K562 (cell line): ENCODE results near the gene SLC25A42. TPM values are rescaled to one million over a fixed set of nuclear protein-coding genes. Genes with fewer than 3 reads are reported as not detected.

ENCODE experiments used
- ATF7 ChIP-seq: fragments of 450-650 bp; IDR thresholded peaks from 2 replicates; pipeline ENCODE4 v1.7.1; 2014; ENCODE audit warnings: mild to moderate bottlenecking, moderate library complexity
- BACH1 ChIP-seq: fragments of 200-800 bp; sonication (Bioruptor generic); IDR thresholded peaks from 2 replicates; pipeline ENCODE4 v1.6.1; 2016; ENCODE audit warnings: missing genetic modification characterization, missing compliant biosample characterization
- BRD4 ChIP-seq: fragments of 200-600 bp; sonication (generic); IDR thresholded peaks from 2 replicates; pipeline ENCODE4 v1.6.1; 2017; ENCODE audit warnings: inconsistent platforms
- CCAR2 ChIP-seq: fragments of 200-400 bp; formaldehyde crosslinking; IDR thresholded peaks from 2 replicates; pipeline ENCODE4 v1.6.1; 2017; ENCODE audit warnings: mild to moderate bottlenecking, low read depth, low read length
- CHCHD3 ChIP-seq: fragments of 250-450 bp; sonication (Bioruptor Pico); IDR thresholded peaks from 2 replicates; pipeline ENCODE4 v2.1.2; 2022; ENCODE audit warnings: mild to moderate bottlenecking
- EGR1 ChIP-seq: fragments of 450-650 bp; conservative IDR thresholded peaks from 2 replicates; pipeline ENCODE4 v1.6.1; 2017; ENCODE audit warnings: mild to moderate bottlenecking
- GTF2A2 ChIP-seq: IDR thresholded peaks from 2 replicates; pipeline ENCODE4 v1.6.1; 2016; ENCODE audit warnings: mild to moderate bottlenecking, missing genetic modification characterization, missing compliant biosample characterization
- NR1H2 ChIP-seq: sonication (generic); formaldehyde crosslinking; IDR thresholded peaks from 2 replicates; pipeline ENCODE4 v1.4.0; 2020; ENCODE audit warnings: mild to moderate bottlenecking, missing genetic modification reagents
- POLR2G ChIP-seq: fragments of 200-400 bp; formaldehyde crosslinking; IDR thresholded peaks from 2 replicates; pipeline ENCODE4 v1.6.1; 2017; ENCODE audit warnings: low read depth, mild to moderate bottlenecking, antibody characterized with exemption, low read length, moderate library complexity
- PTBP1 ChIP-seq: fragments of 200-400 bp; formaldehyde crosslinking; IDR thresholded peaks from 2 replicates; pipeline ENCODE4 v1.6.1; 2017; ENCODE audit warnings: low read depth, low read length
- RAD21 ChIP-seq, 2 experiments: fragments of 250-450 bp in 1 of 2; fragments of 450-650 bp in 1 of 2; sonication (Bioruptor Pico) in 1 of 2; formaldehyde crosslinking in 1 of 2; IDR thresholded peaks in 1 of 2; conservative IDR thresholded peaks in 1 of 2; 2 replicates each; pipeline versions ENCODE4 v1.4.0 to v1.8.0; 2020 to 2022; ENCODE audit warnings: mild to moderate bottlenecking in 2 of 2, moderate library complexity in 1 of 2
- ZEB2 ChIP-seq: fragments of 450-650 bp; IDR thresholded peaks from 2 replicates; pipeline ENCODE4 v1.6.1; 2016
- polyA plus RNA-seq, 8 experiments: library from polyadenylated mRNA; depleted of rRNA in 4 of 8; stranded (reverse) in 5 of 8; unstranded in 3 of 8; fragments of >200 nt; fragmentation: Nextera tagmentation in 2 of 8; fragmentation: Illumina TruSeq in 1 of 8; extraction: Ambion mirVana in 2 of 8; extraction: Trizol in 1 of 8; gene quantifications; 2 replicates each; pipeline versions ENCODE4 v1.2.1 to v1.2.3, GENCODE V29; 2011 to 2014; ENCODE audit warnings: inconsistent platforms in 1 of 8, missing spikeins in 1 of 8
- total RNA-seq, 7 experiments: library from RNA; depleted of rRNA in 6 of 7; stranded (reverse); fragments of >200 nt in 6 of 7; fragmentation: Illumina TruSeq in 2 of 7; extraction: Trizol in 2 of 7; gene quantifications; 2 replicates each; pipeline versions ENCODE4 v1.2.1 to v1.2.3, GENCODE V29; 2011 to 2021; ENCODE audit warnings: low replicate concordance in 1 of 7
- TF ChIP-seq, protein P1 (sequence below), 3 experiments: fragments of 200-800 bp in 1 of 3; fragments of 250-450 bp in 1 of 3; fragments of 450-650 bp in 1 of 3; sonication (Bioruptor Pico) in 1 of 3; sonication (Bioruptor generic) in 1 of 3; formaldehyde crosslinking in 1 of 3; IDR thresholded peaks; 2 replicates each; pipeline versions ENCODE4 v1.6.1 to v1.8.0; 2016 to 2022; ENCODE audit warnings: mild to moderate bottlenecking in 2 of 3, missing genetic modification characterization in 2 of 3, missing compliant biosample characterization in 1 of 3, moderate library complexity in 1 of 3
- TF ChIP-seq, protein P2 (sequence below): fragments of 250-450 bp; sonication (Bioruptor Pico); IDR thresholded peaks from 2 replicates; pipeline ENCODE4 v1.8.0; 2022; ENCODE audit warnings: moderate library complexity, mild to moderate bottlenecking, inconsistent platforms
- TF ChIP-seq, protein P3 (sequence below): fragments of 250-450 bp; sonication (Bioruptor Pico); IDR thresholded peaks from 2 replicates; pipeline ENCODE4 v1.4.0; 2020
- TF ChIP-seq, protein P4 (sequence below): fragments of 250-450 bp; sonication (Bioruptor Pico); IDR thresholded peaks from 2 replicates; pipeline ENCODE4 v1.4.0; 2020

Gene SLC25A42
- total and polyA plus RNA-seq, 9 of the 15 experiments (the other 6 are each of a cell fraction or from before 2014, with no cell fraction given) = 0.59 to 32.2 (median 14.1) TPM

DNA sequence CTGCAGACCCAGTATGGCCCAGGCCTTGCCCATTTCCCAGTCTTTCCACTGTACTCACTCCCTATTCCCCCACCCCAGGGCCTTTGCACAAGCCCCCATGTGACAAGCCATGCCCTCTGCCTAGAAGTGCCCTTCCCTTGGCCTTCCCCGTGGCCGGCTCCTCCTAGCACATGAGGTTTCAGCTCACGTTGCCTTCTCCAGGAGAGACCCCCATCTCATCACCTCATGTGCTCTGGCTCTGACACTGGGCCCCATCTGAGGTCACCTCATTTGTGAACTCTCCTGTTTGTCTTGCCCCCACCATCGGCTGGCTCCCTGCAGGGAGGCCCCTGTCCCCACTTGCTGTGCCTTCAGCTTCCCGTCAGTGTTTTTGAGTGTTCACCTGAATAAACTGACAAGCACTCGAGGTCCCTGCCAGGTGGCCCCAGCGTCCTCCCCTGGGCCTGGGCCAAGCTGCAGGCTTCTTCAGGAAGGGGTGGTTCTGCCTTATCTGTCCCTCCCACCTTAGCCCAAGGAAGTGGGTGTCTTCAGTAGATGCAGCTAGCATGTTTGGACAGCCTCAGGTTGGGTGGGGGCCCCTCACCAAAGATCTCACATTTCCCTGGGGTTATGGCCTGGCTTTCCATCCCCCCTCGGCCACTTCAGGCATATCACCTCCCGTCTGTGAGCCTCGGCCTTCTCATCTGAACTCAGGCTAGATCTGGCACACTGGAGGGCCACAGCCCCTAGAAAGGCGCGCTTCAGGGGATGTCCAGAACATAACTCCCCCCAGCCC lies 3.8 kb upstream of the SLC25A42 start (continued):
- no peak; the same call in 1 of the 2 replicates for TF ChIP-seq BACH1
- TF ChIP-seq RAD21 (CRISPR knock-in tag; conservative IDR thresholded peaks at IDR 0.05 in 1 of 2, IDR thresholded peaks at IDR 0.05 in 1 of 2) = peak in 1 of 2 experiments; percentile 37; a peak in 1 of 4 replicates
- no peak; the same call in 1 of the 2 replicates for TF ChIP-seq GTF2A2
- TF ChIP-seq CCAR2 = no peak
- TF ChIP-seq, protein P1, sequence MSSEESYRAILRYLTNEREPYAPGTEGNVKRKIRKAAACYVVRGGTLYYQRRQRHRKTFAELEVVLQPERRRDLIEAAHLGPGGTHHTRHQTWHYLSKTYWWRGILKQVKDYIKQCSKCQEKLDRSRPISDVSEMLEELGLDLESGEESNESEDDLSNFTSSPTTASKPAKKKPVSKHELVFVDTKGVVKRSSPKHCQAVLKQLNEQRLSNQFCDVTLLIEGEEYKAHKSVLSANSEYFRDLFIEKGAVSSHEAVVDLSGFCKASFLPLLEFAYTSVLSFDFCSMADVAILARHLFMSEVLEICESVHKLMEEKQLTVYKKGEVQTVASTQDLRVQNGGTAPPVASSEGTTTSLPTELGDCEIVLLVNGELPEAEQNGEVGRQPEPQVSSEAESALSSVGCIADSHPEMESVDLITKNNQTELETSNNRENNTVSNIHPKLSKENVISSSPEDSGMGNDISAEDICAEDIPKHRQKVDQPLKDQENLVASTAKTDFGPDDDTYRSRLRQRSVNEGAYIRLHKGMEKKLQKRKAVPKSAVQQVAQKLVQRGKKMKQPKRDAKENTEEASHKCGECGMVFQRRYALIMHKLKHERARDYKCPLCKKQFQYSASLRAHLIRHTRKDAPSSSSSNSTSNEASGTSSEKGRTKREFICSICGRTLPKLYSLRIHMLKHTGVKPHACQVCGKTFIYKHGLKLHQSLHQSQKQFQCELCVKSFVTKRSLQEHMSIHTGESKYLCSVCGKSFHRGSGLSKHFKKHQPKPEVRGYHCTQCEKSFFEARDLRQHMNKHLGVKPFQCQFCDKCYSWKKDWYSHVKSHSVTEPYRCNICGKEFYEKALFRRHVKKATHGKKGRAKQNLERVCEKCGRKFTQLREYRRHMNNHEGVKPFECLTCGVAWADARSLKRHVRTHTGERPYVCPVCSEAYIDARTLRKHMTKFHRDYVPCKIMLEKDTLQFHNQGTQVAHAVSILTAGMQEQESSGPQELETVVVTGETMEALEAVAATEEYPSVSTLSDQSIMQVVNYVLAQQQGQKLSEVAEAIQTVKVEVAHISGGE (CRISPR knock-in tag; IDR thresholded peaks at IDR 0.05) = peak in 1 of 3 experiments; percentile 76; a peak in 2 of 6 replicates
- TF ChIP-seq, protein P2, sequence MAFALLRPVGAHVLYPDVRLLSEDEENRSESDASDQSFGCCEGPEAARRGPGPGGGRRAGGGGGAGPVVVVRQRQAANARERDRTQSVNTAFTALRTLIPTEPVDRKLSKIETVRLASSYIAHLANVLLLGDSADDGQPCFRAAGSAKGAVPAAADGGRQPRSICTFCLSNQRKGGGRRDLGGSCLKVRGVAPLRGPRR (CRISPR knock-in tag) = no peak
- TF ChIP-seq ATF7 = peak; percentile 65
- TF ChIP-seq ZEB2 = peak; percentile 96
- peak; percentile 85 for TF ChIP-seq EGR1
- no peak for TF ChIP-seq CHCHD3
- no peak for TF ChIP-seq PTBP1
- peak; percentile 75 for TF ChIP-seq POLR2G
- TF ChIP-seq, protein P3, sequence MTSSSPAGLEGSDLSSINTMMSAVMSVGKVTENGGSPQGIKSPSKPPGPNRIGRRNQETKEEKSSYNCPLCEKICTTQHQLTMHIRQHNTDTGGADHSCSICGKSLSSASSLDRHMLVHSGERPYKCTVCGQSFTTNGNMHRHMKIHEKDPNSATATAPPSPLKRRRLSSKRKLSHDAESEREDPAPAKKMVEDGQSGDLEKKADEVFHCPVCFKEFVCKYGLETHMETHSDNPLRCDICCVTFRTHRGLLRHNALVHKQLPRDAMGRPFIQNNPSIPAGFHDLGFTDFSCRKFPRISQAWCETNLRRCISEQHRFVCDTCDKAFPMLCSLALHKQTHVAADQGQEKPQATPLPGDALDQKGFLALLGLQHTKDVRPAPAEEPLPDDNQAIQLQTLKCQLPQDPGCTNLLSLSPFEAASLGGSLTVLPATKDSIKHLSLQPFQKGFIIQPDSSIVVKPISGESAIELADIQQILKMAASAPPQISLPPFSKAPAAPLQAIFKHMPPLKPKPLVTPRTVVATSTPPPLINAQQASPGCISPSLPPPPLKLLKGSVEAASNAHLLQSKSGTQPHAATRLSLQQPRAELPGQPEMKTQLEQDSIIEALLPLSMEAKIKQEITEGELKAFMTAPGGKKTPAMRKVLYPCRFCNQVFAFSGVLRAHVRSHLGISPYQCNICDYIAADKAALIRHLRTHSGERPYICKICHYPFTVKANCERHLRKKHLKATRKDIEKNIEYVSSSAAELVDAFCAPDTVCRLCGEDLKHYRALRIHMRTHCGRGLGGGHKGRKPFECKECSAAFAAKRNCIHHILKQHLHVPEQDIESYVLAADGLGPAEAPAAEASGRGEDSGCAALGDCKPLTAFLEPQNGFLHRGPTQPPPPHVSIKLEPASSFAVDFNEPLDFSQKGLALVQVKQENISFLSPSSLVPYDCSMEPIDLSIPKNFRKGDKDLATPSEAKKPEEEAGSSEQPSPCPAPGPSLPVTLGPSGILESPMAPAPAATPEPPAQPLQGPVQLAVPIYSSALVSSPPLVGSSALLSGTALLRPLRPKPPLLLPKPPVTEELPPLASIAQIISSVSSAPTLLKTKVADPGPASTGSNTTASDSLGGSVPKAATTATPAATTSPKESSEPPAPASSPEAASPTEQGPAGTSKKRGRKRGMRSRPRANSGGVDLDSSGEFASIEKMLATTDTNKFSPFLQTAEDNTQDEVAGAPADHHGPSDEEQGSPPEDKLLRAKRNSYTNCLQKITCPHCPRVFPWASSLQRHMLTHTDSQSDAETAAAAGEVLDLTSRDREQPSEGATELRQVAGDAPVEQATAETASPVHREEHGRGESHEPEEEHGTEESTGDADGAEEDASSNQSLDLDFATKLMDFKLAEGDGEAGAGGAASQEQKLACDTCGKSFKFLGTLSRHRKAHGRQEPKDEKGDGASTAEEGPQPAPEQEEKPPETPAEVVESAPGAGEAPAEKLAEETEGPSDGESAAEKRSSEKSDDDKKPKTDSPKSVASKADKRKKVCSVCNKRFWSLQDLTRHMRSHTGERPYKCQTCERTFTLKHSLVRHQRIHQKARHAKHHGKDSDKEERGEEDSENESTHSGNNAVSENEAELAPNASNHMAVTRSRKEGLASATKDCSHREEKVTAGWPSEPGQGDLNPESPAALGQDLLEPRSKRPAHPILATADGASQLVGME (CRISPR knock-in tag) = no peak
- TF ChIP-seq, protein P4, sequence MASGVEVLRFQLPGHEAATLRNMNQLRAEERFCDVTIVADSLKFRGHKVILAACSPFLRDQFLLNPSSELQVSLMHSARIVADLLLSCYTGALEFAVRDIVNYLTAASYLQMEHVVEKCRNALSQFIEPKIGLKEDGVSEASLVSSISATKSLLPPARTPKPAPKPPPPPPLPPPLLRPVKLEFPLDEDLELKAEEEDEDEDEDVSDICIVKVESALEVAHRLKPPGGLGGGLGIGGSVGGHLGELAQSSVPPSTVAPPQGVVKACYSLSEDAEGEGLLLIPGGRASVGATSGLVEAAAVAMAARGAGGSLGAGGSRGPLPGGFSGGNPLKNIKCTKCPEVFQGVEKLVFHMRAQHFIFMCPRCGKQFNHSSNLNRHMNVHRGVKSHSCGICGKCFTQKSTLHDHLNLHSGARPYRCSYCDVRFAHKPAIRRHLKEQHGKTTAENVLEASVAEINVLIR = no peak
- TF ChIP-seq NR1H2 = no peak
- no peak for TF ChIP-seq BRD4
